ENCODE data around the gene SERPINB8. TPM values are rescaled to one million over a fixed set of nuclear protein-coding genes. Genes with fewer than 3 reads are reported as not detected.
A peak's percentile ranks its signal among the peaks of the same experiment; 100 is the strongest.
"Not testable (repeated sequence)": the region's sequence is repeated elsewhere in the genome, so short reads cannot be mapped to it uniquely, and the experiment has no call there.

SERPINB8 gene
- total RNA-seq, result 10 to 100 TPM in 2 of 6 donors, 1 to 10 TPM in 4; 2.8 to 11.5 (median 4.0) TPM
- 1 to 10 TPM; 3.1 to 5.6 TPM for polyA plus RNA-seq

GRCh38 chr18:63969942-63970808 lies at the start of gene SERPINB8:
TSS of gene SERPINB8 (plus strand) at chr18:63970081. CDS start at chr18:63978309, 8,228 bp downstream.
- 0 to 1% methylated on average over 42 to 62 of the region's 62 CpGs for WGBS, 2 donors
- ATAC-seq, result peak; percentile 96 to 99 (median 97)

GRCh38 chr18:63922049-63922448 lies 47.8 kb upstream of the SERPINB8 start:
- intact Hi-C loops (cut with DNase I), result no loop called here
- ATAC-seq, result no peak
- no peak for DNase-seq
- H3K27ac ChIP-seq, result no peak overlapping the region
- FAIRE-seq, result no peak
- no peak for TF ChIP-seq CTCF (IDR thresholded peaks at IDR 0.05)
- no peaks in the 10 kb centered on the region for H3K27me3 ChIP-seq
- WGBS, 2 donors, result 88% methylated on average over 2 of the region's 2 CpGs
- H3K4me1 ChIP-seq, result no peaks in the 10 kb centered on the region
- H3K4me3 ChIP-seq, result no peak overlapping the region
- H3K36me3 ChIP-seq, result no peaks in the 10 kb centered on the region
- H3K9me3 ChIP-seq, result no peaks in the 10 kb centered on the region

More at GRCh38 chr18:63969942-63970808, at the start of gene SERPINB8:
- FAIRE-seq (no peak), DNase-seq (peak; percentile 91 to 95 (median 92))
- no peaks in the 10 kb centered on the region for H3K27me3 ChIP-seq
- peak within 1 kb of the TSS; percentile 94 to 99 (median 98) for H3K27ac ChIP-seq
- no peaks in the 10 kb centered on the region for H3K36me3 ChIP-seq
- intact Hi-C loops (cut with DNase I), result no loop called here
- TF ChIP-seq CTCF (IDR thresholded peaks at IDR 0.05), result no peak
- H3K9me3 ChIP-seq, result no peaks in the 10 kb centered on the region
- H3K4me3 ChIP-seq, result peak within 1 kb of the TSS; percentile 59 to 91 (median 82)
- peaks cover 0 to 7% (median 6%) of the 10 kb centered on the region in 3 donors for H3K4me1 ChIP-seq

- FAIRE-seq, result no peak
- ATAC-seq, result no peak
Observed at GRCh38 chr18:63924551-63924950, 45.3 kb upstream of the SERPINB8 start.

GRCh38 chr18:63928331-63928730 lies 41.5 kb upstream of the SERPINB8 start:
- no peaks in the 10 kb centered on the region for H3K27me3 ChIP-seq
- H3K9me3 ChIP-seq, result no peaks in the 10 kb centered on the region
- 60 to 69% methylated on average over 8 of the region's 8 CpGs for WGBS, 2 donors
- H3K36me3 ChIP-seq, result no peaks in the 10 kb centered on the region
- no peak for TF ChIP-seq CTCF (IDR thresholded peaks at IDR 0.05)
- FAIRE-seq, result no peak
- no peak overlapping the region for H3K27ac ChIP-seq
- no peak for DNase-seq
- no peak for ATAC-seq
- intact Hi-C loops (cut with DNase I), result no loop called here
- H3K4me1 ChIP-seq, result no peaks in the 10 kb centered on the region
- H3K4me3 ChIP-seq, result no peak overlapping the region

More at GRCh38 chr18:63924551-63924950, 45.3 kb upstream of the SERPINB8 start:
- TF ChIP-seq CTCF (IDR thresholded peaks at IDR 0.05), result no peak
- Histone ChIP-seq H3K36me3 (no peaks in the 10 kb centered on the region), H3K9me3 (no peaks in the 10 kb centered on the region), H3K4me1 (no peaks in the 10 kb centered on the region), H3K27me3 (no peaks in the 10 kb centered on the region), H3K27ac (no peak overlapping the region), H3K4me3 (no peak overlapping the region)
- WGBS, 2 donors, result 80% methylated on average over 1 of the region's 1 CpG
- intact Hi-C loops (cut with DNase I), result no loop called here
- no peak for DNase-seq

- FAIRE-seq; H3K9me3 ChIP-seq; ATAC-seq; intact Hi-C loops (cut with DNase I); DNase-seq; H3K4me3 ChIP-seq; H3K36me3 ChIP-seq; H3K27ac ChIP-seq; H3K27me3 ChIP-seq; H3K4me1 ChIP-seq: not testable (repeated sequence)
Observed at GRCh38 chr18:63929369-63929768, 40.5 kb upstream of the SERPINB8 start.
